B cell (primary cell): ENCODE data around the gene PGA5.
"Not testable (repeated sequence)": the region's sequence is repeated elsewhere in the genome, so short reads cannot be mapped to it uniquely, and the experiment has no call there.

Experiments used
- CTCF ChIP-seq: fragments of 200-600 bp; IDR thresholded peaks from one replicate; pipeline ENCODE4 v1.8.0; 2022; ENCODE audit warnings: antibody characterized with exemption, mild to moderate bottlenecking
- EZH2 ChIP-seq: IDR thresholded peaks from 2 replicates; pipeline ENCODE4 v1.6.1; 2012; ENCODE audit warnings: borderline replicate concordance, low read depth, mild to moderate bottlenecking, moderate library complexity, low read length; ENCODE audit not compliant: insufficient read depth, poor library complexity, severe bottlenecking

GRCh38 chr11:61229458-61229857 is 11.5 kb upstream of the PGA5 start:
- TF ChIP-seq CTCF, EZH2: not testable (repeated sequence)
